Measurements from ENCODE around the gene PPP1CB. TPM values are rescaled to one million over a fixed set of nuclear protein-coding genes. Genes with fewer than 3 reads are reported as not detected.

Gene PPP1CB
- polyA plus RNA-seq, 2 of the 4 experiments (the other 2 are of a cell fraction): 147 to 188 TPM

DNA sequence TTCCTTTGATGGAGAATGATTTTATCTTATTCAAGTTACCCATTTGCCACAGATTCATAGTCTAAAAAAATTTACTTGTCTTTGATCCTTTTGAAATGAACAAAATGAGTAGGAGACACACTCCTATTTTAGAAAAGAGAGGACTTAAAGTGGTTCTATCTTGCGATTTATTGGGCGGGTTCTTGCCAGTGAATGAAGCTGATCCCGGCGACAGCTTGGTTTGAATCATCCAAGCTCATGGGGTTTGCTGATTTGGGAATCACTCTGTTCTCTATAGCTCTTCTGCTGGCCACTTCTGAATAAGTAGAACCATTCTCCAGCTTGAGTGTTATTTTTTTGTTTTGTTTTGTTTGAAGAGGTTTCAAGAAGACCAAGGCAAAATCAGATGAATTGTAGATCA, 25.5 kb upstream of the PPP1CB start:
- FAIRE-seq: no peak
- ChIA-PET POLR2A (interaction anchor here (0.5 to 3.1 kb wide), 2 partner anchors 25 to 1555 kb away, joined by 3 to 10 read pairs; partner anchors contain the start of gene PPP1CB), CTCF (interaction anchor here (0.6 to 2.5 kb wide), 8 partner anchors 8 to 160 kb away, joined by 3 to 8 read pairs (median 3); no protein-coding TSS in a partner anchor)
- WGBS (ENCODE audit: missing lambda C conversion rate): 92% methylated on average over 4 of the region's 4 CpGs
- no peak for ATAC-seq
- H3K27ac ChIP-seq: no peak overlapping the region
- no peak for TF ChIP-seq TFCP2L1 (CRISPR knock-in tag; IDR thresholded peaks at IDR 0.05)
- no peak for TF ChIP-seq RNF2 (IDR thresholded peaks at IDR 0.05; ENCODE audit: borderline replicate concordance, low read depth)
- TF ChIP-seq HOXB13 (CRISPR knock-in tag; IDR thresholded peaks at IDR 0.05; ENCODE audit: low read depth): no peak
- no peak for TF ChIP-seq RCOR1 (IDR thresholded peaks at IDR 0.05; ENCODE audit: low read depth, low read length)
- TF ChIP-seq, protein P1, sequence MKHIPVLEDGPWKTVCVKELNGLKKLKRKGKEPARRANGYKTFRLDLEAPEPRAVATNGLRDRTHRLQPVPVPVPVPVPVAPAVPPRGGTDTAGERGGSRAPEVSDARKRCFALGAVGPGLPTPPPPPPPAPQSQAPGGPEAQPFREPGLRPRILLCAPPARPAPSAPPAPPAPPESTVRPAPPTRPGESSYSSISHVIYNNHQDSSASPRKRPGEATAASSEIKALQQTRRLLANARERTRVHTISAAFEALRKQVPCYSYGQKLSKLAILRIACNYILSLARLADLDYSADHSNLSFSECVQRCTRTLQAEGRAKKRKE (CRISPR knock-in tag; IDR thresholded peaks at IDR 0.05; ENCODE audit: low read depth): no peak
- no peak for TF ChIP-seq PBX3 (IDR thresholded peaks at IDR 0.05)
- no peak for TF ChIP-seq HDAC2 (IDR thresholded peaks at IDR 0.05)
- no peak for TF ChIP-seq RAD21 (conservative IDR thresholded peaks at IDR 0.05 in 1 of 2, IDR thresholded peaks at IDR 0.05 in 1 of 2)
- TF ChIP-seq HES2 (IDR thresholded peaks at IDR 0.05): no peak
- TF ChIP-seq ELK1 (IDR thresholded peaks at IDR 0.05; ENCODE audit: low read depth, low read length): no peak
- no peak for TF ChIP-seq RARB (CRISPR knock-in tag; IDR thresholded peaks at IDR 0.05)
- no peak for TF ChIP-seq MYC (IDR thresholded peaks at IDR 0.05; ENCODE audit: borderline replicate concordance, low read length)
- TF ChIP-seq EHF (CRISPR knock-in tag; IDR thresholded peaks at IDR 0.05): no peak
- no peak for TF ChIP-seq CEBPB (IDR thresholded peaks at IDR 0.05)
- no peak for TF ChIP-seq CBX8 (IDR thresholded peaks at IDR 0.05)
- no peak for TF ChIP-seq CHD2 (IDR thresholded peaks at IDR 0.05; ENCODE audit: low read length, partially characterized antibody)
- no peak for TF ChIP-seq RFX5 (IDR thresholded peaks at IDR 0.05)
- no peak overlapping the region for H3K4me3 ChIP-seq
- H3K4me2 ChIP-seq: no peak overlapping the region
- no peak for DNase-seq (ENCODE audit: low read depth in 1 of 2, low spot score in 1 of 2)
- no peaks in the 10 kb centered on the region for H3K4me1 ChIP-seq
- H3K9me3 ChIP-seq: no peaks in the 10 kb centered on the region

DNA sequence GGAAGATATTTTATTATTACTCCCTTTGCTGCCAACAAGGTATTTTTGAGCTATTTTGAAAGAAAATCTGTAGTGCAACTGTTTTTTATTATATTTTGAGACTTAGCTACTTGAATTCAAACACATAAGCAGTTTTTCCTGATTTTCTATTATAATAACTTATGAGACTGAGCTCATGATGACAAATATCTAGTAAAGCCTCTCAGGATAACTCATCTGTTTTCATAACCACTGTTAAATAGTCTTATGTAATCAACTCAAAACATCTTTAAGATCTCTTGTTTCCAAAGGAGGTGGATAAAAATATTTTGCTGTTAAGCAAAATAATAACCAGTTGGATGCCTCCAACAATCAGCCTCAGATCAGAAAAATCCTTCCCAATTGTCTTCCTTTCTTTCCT, 21.9 kb upstream of the PPP1CB start:
- ChIA-PET CTCF (interaction anchor here (0.7 to 1.7 kb wide), 6 partner anchors 12 to 163 kb away, joined by 3 to 9 read pairs (median 3); no protein-coding TSS in a partner anchor), POLR2A (interaction anchor here (1.0 kb wide), 1 partner anchor 22 kb away, joined by 3 read pairs; the partner anchor contains the start of gene PPP1CB)
- DNase-seq (ENCODE audit: low read depth in 1 of 2, low spot score in 1 of 2): no peak
- no peaks in the 10 kb centered on the region for H3K4me1 ChIP-seq
- no peak overlapping the region for H3K27ac ChIP-seq
- ATAC-seq: no peak
- H3K9me3 ChIP-seq: no peaks in the 10 kb centered on the region
- H3K4me3 ChIP-seq: no peak overlapping the region
- no peak for FAIRE-seq
- H3K4me2 ChIP-seq: no peak overlapping the region
- TF ChIP-seq ESRRA (IDR thresholded peaks at IDR 0.05; ENCODE audit: borderline replicate concordance, low read length): no peak
- TF ChIP-seq NFE2L2 (conservative IDR thresholded peaks at IDR 0.05; ENCODE audit: low read length): no peak
- TF ChIP-seq, protein P1 (CRISPR knock-in tag; IDR thresholded peaks at IDR 0.05; ENCODE audit: low read depth): no peak
- TF ChIP-seq HOXB5 (CRISPR knock-in tag; IDR thresholded peaks at IDR 0.05): no peak
- TF ChIP-seq HEYL (CRISPR knock-in tag; IDR thresholded peaks at IDR 0.05): no peak
- TF ChIP-seq MAFK (IDR thresholded peaks at IDR 0.05; ENCODE audit: partially characterized antibody): no peak
- no peak for TF ChIP-seq CHD4 (IDR thresholded peaks at IDR 0.05; ENCODE audit: borderline replicate concordance)
- no peak for TF ChIP-seq RAD21 (conservative IDR thresholded peaks at IDR 0.05 in 1 of 2, IDR thresholded peaks at IDR 0.05 in 1 of 2)
- no peak for TF ChIP-seq BHLHE40 (IDR thresholded peaks at IDR 0.05; ENCODE audit: low read depth, low read length)
- no peak for TF ChIP-seq PBX3 (IDR thresholded peaks at IDR 0.05)
- no peak for TF ChIP-seq ZNF302 (CRISPR knock-in tag; IDR thresholded peaks at IDR 0.05)
- TF ChIP-seq HOXA7 (CRISPR knock-in tag; IDR thresholded peaks at IDR 0.05): no peak
- no peak for TF ChIP-seq ZC3H11A (IDR thresholded peaks at IDR 0.05)
- no peak for TF ChIP-seq FOXS1 (CRISPR knock-in tag; IDR thresholded peaks at IDR 0.05)
- no peak for TF ChIP-seq HDAC2 (IDR thresholded peaks at IDR 0.05)
- no peak for TF ChIP-seq JUNB (IDR thresholded peaks at IDR 0.05)
